IMR-90 (cell line): ENCODE results near the gene GAMT. TPM values are rescaled to one million over a fixed set of nuclear protein-coding genes. Genes with fewer than 3 reads are reported as not detected.

Source experiments
- RFX5 ChIP-seq: IDR thresholded peaks from 2 replicates; pipeline ENCODE4 v1.8.0; 2012; ENCODE audit warnings: low read depth, mild to moderate bottlenecking, low read length, moderate library complexity
- polyA plus RNA-seq, 3 experiments: library from polyadenylated mRNA; depleted of rRNA; stranded (reverse); fragments of >200 nt; gene quantifications; 2 replicates each; pipeline ENCODE4 v1.2.3, GENCODE V29; 2012; ENCODE audit warnings: low replicate concordance in 1 of 3
- total RNA-seq: library from RNA; depleted of rRNA; stranded (reverse); fragments of >200 nt; gene quantifications from 2 replicates; pipeline ENCODE4 v1.2.3, GENCODE V29; 2012
- TF ChIP-seq, protein P1 (sequence below): fragments of 150-350 bp; IDR thresholded peaks from 2 replicates; pipeline ENCODE4 v1.6.1; 2016; ENCODE audit warnings: low read depth, mild to moderate bottlenecking, low read length, moderate library complexity, borderline replicate concordance

Gene GAMT
- total and polyA plus RNA-seq, 2 of the 4 experiments (the other 2 are of a cell fraction): 22.8 to 51.8 TPM

DNA sequence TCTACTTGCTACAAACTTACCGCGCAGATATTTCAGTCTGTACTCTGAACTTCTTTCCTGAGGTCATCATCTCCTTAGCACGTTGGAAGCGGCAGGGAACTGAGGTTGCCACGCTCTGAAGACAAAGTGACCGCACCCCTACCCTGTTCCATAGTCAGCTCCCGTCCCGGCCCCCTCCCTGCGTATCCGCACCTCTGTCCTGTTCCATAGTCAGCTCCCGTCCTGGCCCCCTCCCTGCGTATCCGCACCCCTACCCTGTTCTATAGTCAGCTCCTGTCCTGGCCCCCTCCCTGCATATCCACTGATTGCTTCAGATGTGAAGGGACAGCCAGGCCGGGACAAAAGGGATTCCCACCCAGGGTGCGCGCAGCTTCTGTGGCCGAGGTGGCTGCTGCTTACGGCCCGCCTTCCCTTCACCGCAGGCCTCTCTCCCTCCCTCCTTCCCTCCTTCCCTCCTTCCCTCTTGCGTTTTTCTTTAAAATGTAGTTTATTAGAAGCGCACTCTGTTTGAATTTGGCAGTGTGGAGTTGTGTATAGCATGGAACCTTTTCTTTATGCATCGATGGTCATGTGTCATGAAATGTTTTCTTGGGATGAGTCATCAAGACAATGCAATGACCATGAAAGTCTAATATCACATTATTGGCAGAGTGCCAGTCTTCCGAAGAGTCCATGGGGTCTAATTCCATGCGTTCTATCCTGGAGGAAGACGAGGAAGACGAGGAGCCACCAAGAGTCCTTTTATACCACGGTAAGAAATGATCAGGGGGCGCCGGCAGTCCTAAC is 39.5 kb downstream of the GAMT start (continued):
- TF ChIP-seq, protein P1, sequence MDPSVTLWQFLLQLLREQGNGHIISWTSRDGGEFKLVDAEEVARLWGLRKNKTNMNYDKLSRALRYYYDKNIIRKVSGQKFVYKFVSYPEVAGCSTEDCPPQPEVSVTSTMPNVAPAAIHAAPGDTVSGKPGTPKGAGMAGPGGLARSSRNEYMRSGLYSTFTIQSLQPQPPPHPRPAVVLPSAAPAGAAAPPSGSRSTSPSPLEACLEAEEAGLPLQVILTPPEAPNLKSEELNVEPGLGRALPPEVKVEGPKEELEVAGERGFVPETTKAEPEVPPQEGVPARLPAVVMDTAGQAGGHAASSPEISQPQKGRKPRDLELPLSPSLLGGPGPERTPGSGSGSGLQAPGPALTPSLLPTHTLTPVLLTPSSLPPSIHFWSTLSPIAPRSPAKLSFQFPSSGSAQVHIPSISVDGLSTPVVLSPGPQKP: no peak
- no peak for TF ChIP-seq RFX5
